Muscle of leg (tissue), 11 donors: ENCODE measurements around the gene RPL27A. TPM values are rescaled to one million over a fixed set of nuclear protein-coding genes. Genes with fewer than 3 reads are reported as not detected.
A peak's percentile ranks its signal among the peaks of the same experiment; 100 is the strongest.

Experiments used
- DNase-seq: peaks from one replicate; pipeline ENCODE4 v3.0.0; 2013
- H3K27ac ChIP-seq: one replicate; pipeline ENCODE4 v1.5.1; 2013; ENCODE audit warnings: mild to moderate bottlenecking, low read length, control low read depth
- H3K27me3 ChIP-seq: one replicate; pipeline ENCODE4 v1.6.1; 2013; ENCODE audit warnings: low read length; ENCODE audit not compliant: control insufficient read depth, insufficient read depth
- H3K36me3 ChIP-seq: one replicate; pipeline ENCODE4 v1.6.1; 2013; ENCODE audit warnings: low read length; ENCODE audit not compliant: control insufficient read depth, insufficient read depth
- H3K4me1 ChIP-seq: one replicate; pipeline ENCODE4 v1.6.1; 2013; ENCODE audit warnings: low read length; ENCODE audit not compliant: control insufficient read depth, insufficient read depth
- H3K4me3 ChIP-seq: one replicate; pipeline ENCODE4 v1.5.1; 2013; ENCODE audit warnings: low read length, control low read depth
- H3K9me3 ChIP-seq: replicated peaks from 2 replicates; pipeline ENCODE4 v1.6.1; 2013; ENCODE audit warnings: low read depth, low read length; ENCODE audit not compliant: control insufficient read depth
- WGBS: methylation state at CpG from one replicate; pipeline ENCODE4 v1.1.5; 2013; ENCODE audit warnings: missing lambda C conversion rate; ENCODE audit not compliant: insufficient coverage; 5-methylcytosine and 5-hydroxymethylcytosine counted together
- polyA plus RNA-seq, 8 donors: library from polyadenylated mRNA; unstranded; fragments of 120-200 nt; gene quantifications; one replicate each; pipeline versions ENCODE4 v1.2.1 to v1.2.3, GENCODE V29; 2013; ENCODE audit warnings: inconsistent platforms in 1 of 8, low replicate concordance in 1 of 8; ENCODE audit not compliant: insufficient read length in 8 of 8, insufficient read depth in 1 of 8
- total RNA-seq: library from RNA; stranded (reverse); fragments of 120-200 nt; gene quantifications from one replicate; pipeline ENCODE4 v1.2.4, GENCODE V29; 2013

RPL27A gene
- total and polyA plus RNA-seq, 9 donors, result 2,776 to 4,193 (median 3,566) TPM

- Histone ChIP-seq H3K27me3 (no peaks in the 10 kb centered on the region), H3K27ac (peak overlapping the region; percentile 95), H3K4me1 (peaks cover 37% of the 10 kb centered on the region), H3K4me3 (no peak overlapping the region), H3K9me3 (no peaks in the 10 kb centered on the region), H3K36me3 (peaks cover 56% of the 10 kb centered on the region)
- peak; percentile 96 for DNase-seq
- WGBS, result 11% methylated on average over 6 of the region's 10 CpGs
Observed at GRCh38 chr11:8707541-8708191, 25.1 kb downstream of the RPL27A start.

- WGBS, result 16% methylated on average over 8 of the region's 12 CpGs
- H3K27ac ChIP-seq, result peak overlapping the region; percentile 95
- no peaks in the 10 kb centered on the region for H3K27me3 ChIP-seq
- DNase-seq, result peak; percentile 98
- peaks cover 45% of the 10 kb centered on the region for H3K4me1 ChIP-seq
- H3K4me3 ChIP-seq, result no peak overlapping the region
- H3K9me3 ChIP-seq, result no peaks in the 10 kb centered on the region
- H3K36me3 ChIP-seq, result peaks cover 54% of the 10 kb centered on the region
Observed at GRCh38 chr11:8709002-8709672, 26.5 kb downstream of the RPL27A start.

- H3K9me3 ChIP-seq, result no peaks in the 10 kb centered on the region
- no peak for DNase-seq
- peaks cover 57% of the 10 kb centered on the region for H3K36me3 ChIP-seq
- no peak overlapping the region for H3K4me3 ChIP-seq
- H3K4me1 ChIP-seq, result peaks cover 51% of the 10 kb centered on the region
- WGBS, result no CpG with 5 or more reads among the region's 4 CpGs
- H3K27me3 ChIP-seq, result no peaks in the 10 kb centered on the region
- H3K27ac ChIP-seq, result peak overlapping the region; percentile 95
Observed at GRCh38 chr11:8709777-8710176, 27.2 kb downstream of the RPL27A start.

GRCh38 chr11:8711895-8712442, 29.4 kb downstream of the RPL27A start:
- H3K9me3 ChIP-seq, result no peaks in the 10 kb centered on the region
- no peak overlapping the region for H3K27ac ChIP-seq
- H3K27me3 ChIP-seq, result no peaks in the 10 kb centered on the region
- peaks cover 69% of the 10 kb centered on the region for H3K4me1 ChIP-seq
- no peak for DNase-seq
- WGBS, result 57% methylated on average over 2 of the region's 5 CpGs
- H3K36me3 ChIP-seq, result peaks cover 60% of the 10 kb centered on the region
- no peak overlapping the region for H3K4me3 ChIP-seq

- no peak for DNase-seq
- WGBS, result 95% methylated on average over 2 of the region's 12 CpGs
- Histone ChIP-seq H3K36me3 (peaks cover 61% of the 10 kb centered on the region), H3K9me3 (no peaks in the 10 kb centered on the region), H3K4me3 (no peak overlapping the region), H3K27ac (no peak overlapping the region), H3K27me3 (no peaks in the 10 kb centered on the region), H3K4me1 (peaks cover 69% of the 10 kb centered on the region)
Observed at GRCh38 chr11:8712506-8712905, 29.9 kb downstream of the RPL27A start.

- no peak overlapping the region for H3K4me3 ChIP-seq
- peak overlapping the region; percentile 79 for H3K27ac ChIP-seq
- no peaks in the 10 kb centered on the region for H3K9me3 ChIP-seq
- peak; percentile 77 for DNase-seq
- H3K36me3 ChIP-seq, result peaks cover 61% of the 10 kb centered on the region
- H3K4me1 ChIP-seq, result peaks cover 68% of the 10 kb centered on the region
- H3K27me3 ChIP-seq, result no peaks in the 10 kb centered on the region
- 53% methylated on average over 7 of the region's 8 CpGs for WGBS
Observed at GRCh38 chr11:8713760-8714454, 31.3 kb downstream of the RPL27A start.

- no peak for DNase-seq
- no peak overlapping the region for H3K4me3 ChIP-seq
- peak overlapping the region; percentile 79 for H3K27ac ChIP-seq
- peaks cover 61% of the 10 kb centered on the region for H3K36me3 ChIP-seq
- no peaks in the 10 kb centered on the region for H3K27me3 ChIP-seq
- H3K9me3 ChIP-seq, result no peaks in the 10 kb centered on the region
- whole genome bisulfite sequencing, result 100% methylated on average over 1 of the region's 4 CpGs
- peaks cover 68% of the 10 kb centered on the region for H3K4me1 ChIP-seq
Observed at GRCh38 chr11:8714622-8715225, 32.1 kb downstream of the RPL27A start.

- 28% methylated on average over 11 of the region's 15 CpGs for WGBS
- peak; percentile 57 for DNase-seq
- Histone ChIP-seq H3K4me3 (no peak overlapping the region), H3K27me3 (no peaks in the 10 kb centered on the region), H3K36me3 (peaks cover 59% of the 10 kb centered on the region), H3K4me1 (peaks cover 70% of the 10 kb centered on the region), H3K27ac (peak overlapping the region; percentile 79), H3K9me3 (no peaks in the 10 kb centered on the region)
Observed at GRCh38 chr11:8715501-8715900, 32.9 kb downstream of the RPL27A start.

GRCh38 chr11:8717544-8717875, 34.9 kb downstream of the RPL27A start:
- peak overlapping the region; percentile 85 for H3K27ac ChIP-seq
- H3K4me3 ChIP-seq, result no peak overlapping the region
- DNase-seq, result no peak
- H3K4me1 ChIP-seq, result peaks cover 90% of the 10 kb centered on the region
- peaks cover 47% of the 10 kb centered on the region for H3K36me3 ChIP-seq
- no peaks in the 10 kb centered on the region for H3K9me3 ChIP-seq
- 63% methylated on average over 8 of the region's 9 CpGs for WGBS
- H3K27me3 ChIP-seq, result no peaks in the 10 kb centered on the region
